GM21619 (cell line): ENCODE data around the gene C10orf67.
"Not testable (repeated sequence)": the region's sequence is repeated elsewhere in the genome, so short reads cannot be mapped to it uniquely, and the experiment has no call there.

ENCODE experiments used
- ATAC-seq: cut with Tn5 transposase; IDR thresholded peaks from one replicate; pipeline ENCODE4 v1.9.1; 2021; ENCODE audit not compliant: unreplicated experiment

The C10orf67 gene

DNA sequence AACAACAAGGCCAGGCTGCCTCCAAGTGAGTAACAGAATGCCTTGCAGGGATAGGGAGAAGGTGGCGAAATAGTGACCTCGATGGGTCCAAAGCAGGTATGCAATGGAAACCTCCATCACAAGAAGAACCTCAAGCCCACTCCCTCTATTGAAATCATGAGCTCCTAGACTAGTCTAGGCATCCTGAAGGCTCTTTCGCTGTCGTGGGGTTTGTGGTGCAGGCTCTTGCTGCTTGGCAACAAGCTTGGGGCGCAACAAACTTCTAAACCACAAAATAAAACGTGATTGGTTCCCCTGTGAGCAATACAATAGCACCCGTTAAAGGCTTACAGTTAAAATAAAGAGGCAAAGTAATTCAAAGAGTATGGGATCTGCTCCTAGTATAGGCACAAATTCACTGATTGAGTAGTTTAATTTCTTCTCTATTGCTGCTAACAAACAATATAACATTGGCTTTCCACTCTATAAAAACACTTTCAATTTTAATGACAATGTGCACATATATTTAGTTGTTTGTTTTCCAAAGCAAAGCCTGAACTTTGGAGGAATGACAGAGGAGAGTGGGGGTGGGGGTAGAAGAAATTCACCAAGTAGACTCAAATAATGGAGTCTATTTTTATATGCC lies 64.1 kb downstream of the C10orf67 start:
- ATAC-seq, result no peak

DNA sequence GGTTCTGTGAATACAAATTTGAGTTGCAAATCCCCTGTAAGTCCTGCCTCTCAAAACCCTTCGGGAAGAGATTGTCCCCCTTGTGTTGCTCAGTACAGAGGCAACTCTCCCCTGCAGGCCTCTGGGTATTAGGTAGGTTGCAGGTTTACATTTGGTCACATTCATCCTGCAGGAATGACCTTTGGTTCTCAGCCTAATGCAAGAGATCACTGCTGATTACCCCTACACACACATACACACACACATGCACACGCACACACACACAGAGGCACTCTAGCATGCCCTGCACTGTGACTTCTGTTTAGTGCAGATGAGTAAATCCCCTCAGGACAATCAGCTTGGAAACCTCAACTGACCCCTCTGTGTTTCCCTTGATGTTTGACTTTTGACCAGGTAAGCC lies 69.2 kb downstream of the C10orf67 start:
- no peak for ATAC-seq

GRCh38 chr10:23274179-23274578 lies 70.4 kb downstream of the C10orf67 start:
- not testable (repeated sequence) for ATAC-seq

- ATAC-seq, result no peak
These were observed 74.1 kb downstream of the C10orf67 start for GRCh38 chr10:23270531-23270930.

GRCh38 chr10:23263441-23264164 lies 81.0 kb downstream of the C10orf67 start:
- no peak for ATAC-seq

- no peak for ATAC-seq
These were observed 81.7 kb downstream of the C10orf67 start for GRCh38 chr10:23262928-23263327.

DNA sequence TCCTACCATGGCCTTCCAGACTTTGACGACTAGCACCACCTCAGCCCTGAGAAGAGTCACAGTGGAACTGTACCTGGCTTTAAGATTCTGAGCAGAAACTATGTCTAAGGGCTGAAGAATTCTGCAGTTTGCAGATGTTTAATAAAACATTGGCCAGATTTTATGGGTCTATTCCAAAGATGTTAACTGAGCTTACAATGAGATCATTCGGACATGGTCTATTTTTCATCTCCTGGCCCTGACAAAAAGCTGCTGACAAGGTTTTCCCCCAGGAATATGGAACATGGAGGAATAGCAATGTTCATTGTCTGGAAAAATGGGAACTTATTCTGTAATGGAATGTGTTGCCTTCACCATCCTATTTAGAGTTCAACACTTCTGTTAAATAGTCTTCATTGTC lies 86.1 kb downstream of the C10orf67 start:
- ATAC-seq, result no peak

DNA sequence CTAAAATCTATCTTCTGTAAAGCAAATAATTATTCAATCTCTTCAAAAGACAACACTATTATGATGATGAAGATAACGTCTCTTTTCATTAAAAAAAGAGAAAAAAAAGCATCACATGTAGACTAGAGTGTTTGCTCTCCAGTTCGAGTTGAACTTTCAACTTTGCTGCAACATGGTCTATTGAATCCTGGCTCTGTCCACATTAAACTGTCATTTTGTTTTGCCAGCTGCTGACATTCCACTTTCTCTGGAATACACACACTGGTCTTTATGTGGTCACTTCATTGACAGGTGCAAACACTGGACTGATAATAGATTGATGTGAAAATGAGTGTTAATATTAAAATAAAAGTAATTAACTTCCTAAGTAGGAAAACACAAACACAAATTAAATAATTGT lies 90.8 kb downstream of the C10orf67 start:
- no peak for ATAC-seq

- not testable (repeated sequence) for ATAC-seq
These were observed 91.7 kb downstream of the C10orf67 start for GRCh38 chr10:23252859-23253258.

DNA sequence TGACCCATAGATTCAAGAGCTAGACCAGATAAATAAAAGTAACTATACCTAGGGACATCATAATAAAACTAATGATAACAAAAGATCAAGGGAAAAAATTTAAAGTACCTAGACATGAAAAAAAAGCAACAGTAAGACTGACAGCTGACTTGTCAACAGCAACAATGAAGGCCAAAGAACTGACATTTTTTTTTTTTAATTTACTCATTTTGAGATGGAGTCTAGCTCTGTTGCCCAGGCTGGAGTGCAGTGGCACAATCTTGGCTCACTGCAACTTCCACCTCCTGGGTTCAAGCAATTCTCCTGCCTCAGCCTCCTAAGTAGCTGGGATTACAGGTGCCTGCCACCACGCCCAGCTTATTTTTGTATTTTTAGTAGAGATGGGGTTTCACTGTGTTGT lies 102.8 kb downstream of the C10orf67 start:
- not testable (repeated sequence) for ATAC-seq

- no peak for ATAC-seq
These were observed 106.6 kb downstream of the C10orf67 start for GRCh38 chr10:23238015-23238414.

- ATAC-seq, result no peak
These were observed 114.0 kb downstream of the C10orf67 start for GRCh38 chr10:23230582-23230981.

GRCh38 chr10:23217471-23217870 lies 127.1 kb downstream of the C10orf67 start:
- ATAC-seq, result no peak

DNA sequence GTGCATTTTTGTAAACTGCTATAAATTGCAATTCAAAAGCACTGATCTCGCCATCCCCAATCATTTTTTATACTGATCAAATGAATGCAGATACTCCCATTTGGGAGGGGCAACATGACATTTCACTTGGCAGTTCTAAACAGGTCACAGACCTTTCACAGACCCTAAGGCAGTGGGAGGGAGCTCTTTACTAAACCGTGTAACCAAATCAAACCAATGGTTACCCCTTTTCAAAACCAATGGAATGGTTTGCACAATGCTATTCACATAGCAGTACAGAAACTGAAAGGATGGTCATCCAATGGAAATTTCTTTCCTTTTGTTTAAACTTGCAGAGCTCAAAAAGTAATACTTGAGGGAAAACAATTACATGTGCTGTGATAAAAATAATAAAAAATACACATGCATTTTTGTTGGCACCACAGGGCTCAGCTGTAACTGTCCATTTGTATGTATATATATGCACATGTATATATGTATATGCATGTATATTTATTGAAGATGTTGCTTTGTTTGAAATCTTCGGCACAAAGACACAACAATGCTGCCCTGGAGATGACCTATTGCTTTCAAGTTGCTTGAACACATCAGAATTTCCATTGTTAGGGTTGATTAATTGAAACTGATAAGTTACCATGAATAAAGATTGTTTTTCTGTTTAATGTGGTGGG lies 138.5 kb downstream of the C10orf67 start:
- no peak for ATAC-seq

DNA sequence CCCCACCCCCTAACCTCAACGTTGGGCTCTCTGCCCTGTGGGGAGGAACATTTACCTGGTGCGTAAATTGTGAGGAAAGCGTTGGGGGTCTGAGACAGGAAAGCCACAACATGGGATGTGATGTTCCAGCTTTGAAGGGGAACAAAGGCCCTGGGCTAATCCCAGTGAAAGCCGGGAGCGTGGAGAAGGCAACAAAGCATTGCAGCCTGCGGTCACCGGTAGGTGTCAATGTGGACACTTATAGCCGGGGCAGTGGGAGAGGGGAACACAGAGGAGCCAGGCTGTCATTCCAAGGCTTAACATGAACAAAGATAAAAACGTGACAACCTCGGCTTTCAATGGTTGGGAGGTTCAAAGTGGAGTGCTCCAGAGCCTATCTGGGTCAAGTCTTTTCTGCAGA lies 139.8 kb downstream of the C10orf67 start:
- no peak for ATAC-seq

- no peak for ATAC-seq
These were observed 140.9 kb downstream of the C10orf67 start for GRCh38 chr10:23203369-23204325.

GRCh38 chr10:23202779-23203178 lies 141.8 kb downstream of the C10orf67 start:
- no peak for ATAC-seq

- no peak for ATAC-seq
These were observed 142.8 kb downstream of the C10orf67 start for GRCh38 chr10:23201837-23202236.

- ATAC-seq, result no peak
These were observed 143.5 kb downstream of the C10orf67 start for GRCh38 chr10:23200997-23201652.

DNA sequence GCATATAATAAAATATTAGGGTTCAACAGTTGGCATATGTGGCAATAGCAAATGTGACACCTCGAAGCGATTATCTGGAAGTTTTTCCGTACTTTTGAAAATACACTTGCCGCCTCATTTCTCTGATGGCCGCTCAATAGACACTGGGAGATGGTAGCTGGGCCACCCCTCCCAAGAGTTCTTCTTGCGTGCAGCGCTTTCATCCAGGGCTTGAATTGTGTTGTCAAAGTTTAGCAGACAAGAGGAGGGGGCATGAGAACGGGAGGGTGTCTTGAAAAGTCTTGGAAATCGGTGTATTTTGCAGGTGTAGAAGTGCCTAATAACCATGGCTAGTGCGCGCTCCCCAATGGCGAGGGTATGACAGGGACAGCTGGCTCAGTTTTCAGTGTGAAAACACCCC lies 144.0 kb downstream of the C10orf67 start:
- no peak for ATAC-seq
